Cortex of kidney (tissue), 1 donor: ENCODE data around the gene EHD1.
"Not testable (repeated sequence)": the region's sequence is repeated elsewhere in the genome, so short reads cannot be mapped to it uniquely, and the experiment has no call there.

ENCODE experiments used
- DNase-seq: peaks from one replicate; lab custom pipeline; 2025; lab: John Stamatoyannopoulos, UW

EHD1 gene

GRCh38 chr11:64826578-64827450, 51.6 kb downstream of the EHD1 start:
- no peak for DNase-seq

- DNase-seq: no peak
Observed at GRCh38 chr11:64826062-64826461, 52.4 kb downstream of the EHD1 start.

GRCh38 chr11:64823568-64824119, 54.8 kb downstream of the EHD1 start:
- DNase-seq: no peak

GRCh38 chr11:64817476-64817875, 60.9 kb downstream of the EHD1 start:
- DNase-seq: no peak

- not testable (repeated sequence) for DNase-seq
Observed at GRCh38 chr11:64815433-64815832, 63.0 kb downstream of the EHD1 start.

- no peak for DNase-seq
Observed at GRCh38 chr11:64814712-64815187, 63.7 kb downstream of the EHD1 start.

GRCh38 chr11:64813826-64814225, 64.6 kb downstream of the EHD1 start:
- no peak for DNase-seq

GRCh38 chr11:64810891-64811272, 67.5 kb downstream of the EHD1 start:
- no peak for DNase-seq

- DNase-seq: no peak
Observed at GRCh38 chr11:64810271-64810890, 68.0 kb downstream of the EHD1 start, which contains the start of gene MEN1. Gene MEN1 (minus strand): TSS chr11:64810551. CDS start chr11:64810109, 442 bp downstream.

GRCh38 chr11:64809781-64810241, 68.6 kb downstream of the EHD1 start:
- DNase-seq: no peak

GRCh38 chr11:64805481-64805880, 72.9 kb downstream of the EHD1 start:
- DNase-seq: no peak

GRCh38 chr11:64804346-64805210, 73.8 kb downstream of the EHD1 start:
- no peak for DNase-seq

- no peak for DNase-seq
Observed at GRCh38 chr11:64803846-64804345, 74.5 kb downstream of the EHD1 start.

GRCh38 chr11:64803158-64803845, 75.1 kb downstream of the EHD1 start, which contains the start of gene MAP4K2:
Gene MAP4K2 (minus strand): TSS chr11:64803214. CDS start chr11:64803149, 65 bp downstream.
- DNase-seq: no peak

GRCh38 chr11:64802370-64803157, 75.9 kb downstream of the EHD1 start:
- DNase-seq: no peak
